Cardiac fibroblast (primary cell): Measurements from ENCODE around the gene LTB4R2.

Experiments
- DNase-seq, 2 donors: peaks; one replicate each; pipeline versions ENCODE4 v3.0.0 to v3.0.0-alpha.2; 2010; ENCODE audit warnings: low read depth in 2 of 2
- H3K4me3 ChIP-seq, 2 donors: replicated peaks in 1 of 2; 1 replicate in 1 of 2; 2 replicates in 1 of 2; pipeline ENCODE4 v1.5.1; 2011; ENCODE audit warnings: low read depth in 2 of 2, low read length in 2 of 2, mild to moderate bottlenecking in 2 of 2, moderate library complexity in 1 of 2
- CTCF ChIP-seq: IDR thresholded peaks from one replicate; pipeline ENCODE4 v1.5.1; 2011; ENCODE audit warnings: low read depth, mild to moderate bottlenecking, low read length, inconsistent platforms

Gene LTB4R2

DNA sequence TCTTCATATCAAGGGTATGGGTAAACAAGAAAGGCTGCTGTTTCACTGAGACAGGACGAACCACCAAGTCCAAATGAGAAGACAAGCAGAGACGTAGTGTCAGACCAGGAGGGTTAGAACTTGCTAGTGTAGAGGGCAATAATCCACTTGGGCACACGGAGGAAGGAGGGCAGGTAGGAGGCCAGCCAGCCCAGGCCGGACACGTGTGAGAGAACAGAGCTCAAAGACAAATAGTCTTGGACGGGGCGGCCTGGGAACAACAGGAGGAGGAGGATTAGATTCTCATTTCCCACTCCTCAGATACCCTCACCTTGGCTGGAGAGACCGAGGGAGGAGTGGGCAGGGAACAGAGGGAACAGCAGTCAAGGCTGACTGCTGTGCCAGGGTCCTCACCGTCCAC lies 19.2 kb upstream of the LTB4R2 start:
- no peak for TF ChIP-seq CTCF
- no peak overlapping the region for H3K4me3 ChIP-seq
- DNase-seq, result no peak

DNA sequence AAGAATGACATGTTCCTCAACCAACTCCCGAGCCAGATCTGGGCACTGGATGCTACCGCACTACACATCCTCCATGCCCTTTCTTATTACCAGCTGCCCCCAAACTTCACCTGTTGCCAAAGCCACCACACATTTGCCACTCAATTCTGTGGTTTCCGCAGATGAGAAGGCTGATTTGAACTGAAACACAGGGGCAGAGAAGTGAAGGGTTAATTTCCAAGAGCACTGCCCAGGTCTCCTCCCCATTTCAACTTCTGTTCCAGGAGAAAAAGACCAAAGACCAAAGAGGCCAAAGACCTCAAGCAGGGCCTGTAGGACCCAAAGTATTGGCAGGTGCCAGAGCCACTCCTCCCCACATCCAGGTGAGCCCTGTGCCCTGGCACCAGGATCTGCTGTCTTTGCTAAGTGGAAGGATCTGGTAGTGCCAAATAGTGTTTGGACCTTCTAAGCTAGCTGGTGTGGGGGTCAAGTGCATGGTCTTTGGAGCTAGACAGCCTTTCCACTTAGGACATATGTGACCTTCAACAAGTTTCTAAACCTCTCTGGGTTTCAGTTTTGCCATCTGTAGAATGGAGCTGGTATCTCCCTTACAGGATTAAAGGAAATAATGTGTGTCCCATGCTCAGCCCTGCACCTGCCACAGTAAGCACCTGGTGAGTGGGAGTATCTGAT lies 18.4 kb upstream of the LTB4R2 start:
- TF ChIP-seq CTCF, result no peak
- H3K4me3 ChIP-seq, result no peak overlapping the region
- no peak for DNase-seq

- TF ChIP-seq CTCF, result no peak
- H3K4me3 ChIP-seq, result no peak overlapping the region
- no peak for DNase-seq
Measured at GRCh38 chr14:24292118-24292807, 17.7 kb upstream of the LTB4R2 start.

- no peak for TF ChIP-seq CTCF
- DNase-seq, result no peak
- H3K4me3 ChIP-seq, result no peak overlapping the region
Measured at GRCh38 chr14:24293525-24293924, 16.4 kb upstream of the LTB4R2 start.

GRCh38 chr14:24296341-24297157 lies 13.4 kb upstream of the LTB4R2 start:
- TF ChIP-seq CTCF, result peak; percentile 81
- DNase-seq, result peak; percentile 92 to 98
- H3K4me3 ChIP-seq, result no peak overlapping the region

DNA sequence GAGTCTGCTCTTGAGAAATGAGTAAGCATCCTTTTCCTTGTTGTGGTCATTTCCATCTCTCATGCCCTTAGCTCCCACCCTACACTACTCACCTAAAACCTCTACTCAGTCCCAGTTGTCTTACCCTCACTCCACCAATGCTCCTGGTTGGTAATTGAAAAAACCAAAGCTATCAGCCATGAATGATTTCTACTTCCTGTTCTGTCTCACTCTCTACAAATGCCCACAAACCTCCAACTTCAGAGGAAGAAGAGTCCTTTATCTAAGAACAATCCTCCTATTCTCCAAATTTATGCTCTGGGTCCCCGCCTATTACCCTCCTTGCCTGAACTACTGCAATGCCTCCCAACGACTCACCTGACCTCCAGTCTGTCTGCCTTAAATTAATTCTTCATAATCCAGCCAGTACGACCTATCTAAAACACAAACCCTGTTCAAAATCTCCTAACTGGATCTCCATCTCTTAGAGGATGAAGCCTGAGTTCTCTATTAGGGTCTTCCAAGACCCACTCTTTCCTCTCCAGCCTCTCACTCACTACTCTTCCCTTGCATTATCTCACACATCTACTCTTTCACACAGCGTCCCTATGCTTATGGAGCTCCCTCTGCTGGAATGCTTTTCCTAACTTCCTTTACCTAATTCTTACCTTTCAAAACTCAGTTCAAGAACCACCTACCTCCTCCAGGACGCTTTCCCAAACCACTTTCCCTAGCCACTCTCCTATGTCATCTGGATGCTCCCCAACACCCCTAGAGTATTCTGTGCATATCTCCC lies 12.6 kb upstream of the LTB4R2 start:
- H3K4me3 ChIP-seq, result no peak overlapping the region
- DNase-seq, result peak; percentile 31 to 39
- peak; percentile 40 for TF ChIP-seq CTCF
